ENCODE results near the gene LCE3B. TPM values are rescaled to one million over a fixed set of nuclear protein-coding genes. Genes with fewer than 3 reads are reported as not detected.

Gene LCE3B
- total and polyA plus RNA-seq, 8 donors, result not detected

- TF ChIP-seq CTCF (IDR thresholded peaks at IDR 0.05), result no peak
- no peak within 1 kb of the TSS for H3K4me3 ChIP-seq
- H3K36me3 ChIP-seq, result no peaks in the 10 kb centered on the region
- WGBS, 2 donors, result 43 to 50% methylated on average over 4 of the region's 4 CpGs
- FAIRE-seq, result no peak
- no peaks in the 10 kb centered on the region for H3K4me1 ChIP-seq
- no peak within 1 kb of the TSS for H3K27ac ChIP-seq
- no peak for ATAC-seq
- H3K9me3 ChIP-seq, result no peaks in the 10 kb centered on the region
- intact Hi-C loops (cut with DNase I), result no loop called here
- no peak for DNase-seq
- no peaks in the 10 kb centered on the region for H3K27me3 ChIP-seq
Observed at GRCh38 chr1:152580433-152580832, 33.2 kb upstream of the LCE3B start, which contains the start of gene LCE3D. Gene LCE3D, minus strand, starts transcription at chr1:152580516. Its CDS starts 580 bp downstream, at chr1:152579936.

GRCh38 chr1:152582647-152583046 lies 31.0 kb upstream of the LCE3B start:
- Histone ChIP-seq H3K27ac (no peak overlapping the region), H3K4me3 (no peak overlapping the region), H3K4me1 (no peaks in the 10 kb centered on the region), H3K36me3 (no peaks in the 10 kb centered on the region), H3K27me3 (no peaks in the 10 kb centered on the region), H3K9me3 (no peaks in the 10 kb centered on the region)
- intact Hi-C loops (cut with DNase I), result no loop called here
- 42 to 59% methylated on average over 1 of the region's 1 CpG for WGBS, 2 donors
- ATAC-seq (no peak), DNase-seq (no peak), FAIRE-seq (no peak)
- no peak for TF ChIP-seq CTCF (IDR thresholded peaks at IDR 0.05)

- ATAC-seq (no peak), DNase-seq (no peak), FAIRE-seq (no peak)
- no peaks in the 10 kb centered on the region for H3K36me3 ChIP-seq
- H3K27ac ChIP-seq, result no peak overlapping the region
- intact Hi-C loops (cut with DNase I), result no loop called here
- H3K9me3 ChIP-seq, result no peaks in the 10 kb centered on the region
- H3K4me1 ChIP-seq, result no peaks in the 10 kb centered on the region
- H3K27me3 ChIP-seq, result no peaks in the 10 kb centered on the region
- H3K4me3 ChIP-seq, result no peak overlapping the region
- no peak for TF ChIP-seq CTCF (IDR thresholded peaks at IDR 0.05)
- 41% methylated on average over 1 of the region's 1 CpG; no CpG with 5 or more reads in 1 of the 2 donors for WGBS, 2 donors
Observed at GRCh38 chr1:152585586-152585985, 28.0 kb upstream of the LCE3B start.

- ATAC-seq (no peak), DNase-seq (no peak), FAIRE-seq (no peak)
- Histone ChIP-seq H3K4me1 (no peaks in the 10 kb centered on the region), H3K4me3 (no peak overlapping the region), H3K9me3 (no peaks in the 10 kb centered on the region), H3K27me3 (no peaks in the 10 kb centered on the region), H3K36me3 (no peaks in the 10 kb centered on the region), H3K27ac (no peak overlapping the region)
- 37% methylated on average over 2 of the region's 2 CpGs; no CpG with 5 or more reads in 1 of the 2 donors for WGBS, 2 donors
- no peak for TF ChIP-seq CTCF (IDR thresholded peaks at IDR 0.05)
- intact Hi-C loops (cut with DNase I), result no loop called here
Observed at GRCh38 chr1:152596986-152597385, 16.6 kb upstream of the LCE3B start.

- 32% methylated on average over 4 of the region's 4 CpGs; no CpG with 5 or more reads in 1 of the 2 donors for WGBS, 2 donors
Observed at GRCh38 chr1:152599934-152600333, 13.7 kb upstream of the LCE3B start, which contains the start of gene LCE3C. Gene LCE3C, plus strand, starts transcription at chr1:152600234. Its CDS starts 498 bp downstream, at chr1:152600732.

More at GRCh38 chr1:152599934-152600333, 13.7 kb upstream of the LCE3B start, which contains the start of gene LCE3C:
- TF ChIP-seq CTCF (IDR thresholded peaks at IDR 0.05), result no peak
- ATAC-seq (no peak), DNase-seq (no peak), FAIRE-seq (no peak)
- intact Hi-C loops (cut with DNase I), result no loop called here
- H3K4me3 ChIP-seq, result no peak within 1 kb of the TSS
- H3K27ac ChIP-seq, result no peak within 1 kb of the TSS
- no peaks in the 10 kb centered on the region for H3K9me3 ChIP-seq
- H3K36me3 ChIP-seq, result no peaks in the 10 kb centered on the region
- no peaks in the 10 kb centered on the region for H3K4me1 ChIP-seq
- H3K27me3 ChIP-seq, result no peaks in the 10 kb centered on the region

All from pancreas (tissue), 10 donors.